Measurements from ENCODE around the gene TMEM82. TPM values are rescaled to one million over a fixed set of nuclear protein-coding genes. Genes with fewer than 3 reads are reported as not detected.
"Not testable (repeated sequence)": the region's sequence is repeated elsewhere in the genome, so short reads cannot be mapped to it uniquely, and the experiment has no call there.

The TMEM82 gene
- total RNA-seq: not detected

DNA sequence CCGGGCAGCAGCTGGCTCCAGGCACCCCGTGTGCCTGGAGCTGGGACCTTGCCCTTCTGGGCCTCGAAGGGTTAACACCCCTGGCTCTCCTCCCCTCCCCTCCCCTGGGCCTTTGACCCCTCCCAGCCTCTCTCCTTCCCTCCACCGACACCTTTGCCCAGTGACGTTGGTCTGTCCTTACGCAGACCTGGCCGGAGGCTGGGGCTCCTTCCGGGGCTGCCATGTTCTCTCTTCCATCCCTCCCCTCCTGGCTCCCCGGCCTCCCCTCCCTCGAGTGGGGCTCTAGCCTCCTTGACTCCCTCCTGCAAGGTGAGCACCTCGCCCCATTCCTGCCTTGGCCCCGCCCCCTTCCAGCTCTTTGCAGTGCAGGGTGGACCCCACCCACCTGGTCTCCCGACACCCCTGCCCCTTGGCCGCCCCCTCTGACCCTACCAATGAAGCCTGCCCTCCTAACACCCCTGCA lies at the start of gene TMEM82:
TMEM82 (plus strand) TSS at position 161 of the 463 bp plus-strand sequence; CDS start at position 222, 61 bp downstream.
- DNase-seq (ENCODE audit: low spot score) (no peak), ATAC-seq (no peak)
- intact Hi-C loops (cut with DNase I): no loop called here

DNA sequence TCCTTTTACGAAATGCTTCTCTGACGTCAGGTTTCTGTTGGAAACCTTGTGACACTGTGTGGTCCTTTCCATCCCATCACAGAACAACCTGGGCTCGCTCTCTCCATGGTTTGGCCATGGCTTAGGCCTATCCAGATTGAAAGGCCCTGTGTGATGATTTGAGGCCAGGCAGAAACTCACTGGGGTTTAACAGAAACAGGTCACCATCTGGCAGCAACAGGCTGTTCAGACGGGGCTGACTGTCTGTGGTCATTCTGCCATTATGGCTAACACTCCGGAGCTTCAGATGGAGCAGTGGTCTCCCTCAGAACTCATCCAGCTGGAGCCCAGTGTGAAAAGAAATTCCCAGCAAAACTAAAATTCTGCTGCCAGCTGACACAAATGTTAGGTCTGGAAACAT lies 48.9 kb upstream of the TMEM82 start:
- intact Hi-C loops (cut with DNase I): no loop called here
- no peak for ATAC-seq
- DNase-seq (ENCODE audit: low spot score): no peak

DNA sequence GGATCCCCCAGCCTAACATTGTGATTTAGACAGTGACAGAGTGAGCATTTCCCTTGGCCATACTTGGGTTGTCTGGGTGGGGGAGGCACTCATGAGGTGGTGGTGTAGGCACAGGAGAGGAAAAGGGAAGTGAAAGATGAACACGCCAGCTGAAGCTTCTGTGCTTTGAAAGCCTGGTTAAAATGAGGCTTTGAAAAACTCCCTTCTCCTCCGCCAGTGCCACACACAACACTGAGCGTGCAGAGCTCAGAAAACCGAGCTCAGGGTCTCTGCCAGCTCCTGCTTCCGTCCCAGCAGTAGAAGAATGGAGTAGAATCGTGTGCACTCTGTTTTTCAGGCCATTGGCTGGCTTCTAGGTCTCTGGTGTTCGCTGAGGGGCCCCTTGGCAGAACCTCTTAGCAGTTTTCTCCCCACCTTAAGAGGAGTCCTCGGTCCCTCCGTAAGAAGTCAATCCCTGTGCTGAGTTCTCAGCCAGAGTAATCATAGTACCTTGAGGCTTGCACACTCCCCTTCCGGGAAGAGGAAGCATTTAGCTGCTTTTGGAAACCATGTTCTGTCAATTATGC lies 45.3 kb upstream of the TMEM82 start:
- DNase-seq (ENCODE audit: low spot score): no peak
- intact Hi-C loops (cut with DNase I): no loop called here
- peak; percentile 53 for ATAC-seq

DNA sequence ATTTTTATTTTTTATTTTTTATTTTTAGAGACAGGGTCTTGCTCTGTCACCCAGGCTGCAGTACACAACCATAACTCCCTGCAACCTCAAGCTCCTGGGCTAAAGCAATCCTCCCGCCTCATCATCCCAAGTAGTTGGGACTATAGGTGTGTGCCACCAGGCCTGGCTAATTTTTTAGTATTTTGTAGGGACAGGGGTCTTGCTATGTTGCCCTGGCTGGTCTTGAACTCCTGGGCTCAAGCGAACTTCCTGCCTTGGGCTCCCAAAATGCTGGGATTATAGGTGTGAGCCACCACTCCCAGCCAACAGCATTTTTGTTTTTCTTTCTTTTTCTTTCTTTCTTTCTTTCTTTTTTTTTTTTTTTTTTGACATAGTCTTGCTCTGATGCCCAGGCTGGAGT lies 44.1 kb upstream of the TMEM82 start:
- ATAC-seq (no peak), DNase-seq (ENCODE audit: low spot score) (no peak)
- intact Hi-C loops (cut with DNase I): no loop called here

DNA sequence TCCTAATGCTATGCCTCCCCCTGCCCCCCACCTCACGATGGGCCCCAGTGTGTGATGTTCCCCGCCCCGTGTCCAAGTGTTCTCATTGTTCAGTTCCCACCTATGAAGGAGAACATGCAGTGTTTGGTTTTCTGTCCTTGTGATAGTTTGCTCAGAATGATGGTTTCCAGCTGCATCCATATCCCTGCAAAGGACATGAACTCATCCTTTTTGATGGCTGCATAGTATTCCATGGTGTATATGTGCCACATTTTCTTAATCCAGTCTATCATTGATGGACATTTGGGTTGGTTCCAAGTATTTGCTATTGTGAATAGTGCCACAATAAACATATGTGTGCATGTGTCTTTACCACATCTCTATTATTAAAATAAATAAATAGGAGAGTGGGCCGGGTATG lies 43.0 kb upstream of the TMEM82 start:
- intact Hi-C loops (cut with DNase I); ATAC-seq; DNase-seq (ENCODE audit: low spot score): not testable (repeated sequence)

DNA sequence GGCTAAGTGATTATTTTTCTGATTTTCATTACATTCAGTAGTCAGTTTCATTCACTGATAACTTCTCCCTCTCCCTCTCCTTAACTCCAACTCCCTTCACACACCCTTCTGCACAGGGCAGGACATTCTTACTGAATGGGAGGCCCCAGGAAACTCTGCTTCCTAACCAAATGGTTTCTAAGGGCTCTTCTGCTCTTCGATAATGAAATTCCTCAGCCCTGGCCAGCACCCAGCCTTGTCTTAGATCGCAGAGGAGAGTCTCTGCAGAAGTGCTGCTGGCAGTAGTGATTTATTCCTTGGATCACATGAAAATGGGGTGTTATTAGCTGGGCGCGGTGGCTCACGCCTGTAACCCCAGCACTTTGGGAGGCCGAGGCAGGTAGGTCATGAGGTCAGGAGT lies 41.8 kb upstream of the TMEM82 start:
- DNase-seq (ENCODE audit: low spot score) (no peak), ATAC-seq (no peak)
- intact Hi-C loops (cut with DNase I): no loop called here

DNA sequence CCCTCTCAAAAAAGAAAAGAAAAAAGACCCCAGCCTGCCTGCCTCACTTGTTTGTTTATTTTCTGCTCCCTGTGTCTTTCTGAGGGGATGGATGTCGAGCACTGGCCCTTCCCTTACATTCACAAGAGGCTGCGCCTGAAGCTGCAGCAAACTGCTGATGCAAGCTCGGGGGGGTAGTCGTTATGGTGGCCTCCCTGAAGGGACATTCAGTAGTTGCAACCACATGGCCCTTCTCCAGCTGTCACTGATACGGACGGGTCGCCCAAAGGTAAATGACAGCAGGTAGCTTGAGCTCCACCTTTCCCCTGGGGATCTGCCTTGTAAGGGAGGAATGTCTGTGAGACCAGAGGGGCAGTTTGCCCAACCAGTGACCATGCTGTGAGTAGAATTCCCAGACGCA lies 40.5 kb upstream of the TMEM82 start:
- no peak for DNase-seq (ENCODE audit: low spot score)
- intact Hi-C loops (cut with DNase I): no loop called here

DNA sequence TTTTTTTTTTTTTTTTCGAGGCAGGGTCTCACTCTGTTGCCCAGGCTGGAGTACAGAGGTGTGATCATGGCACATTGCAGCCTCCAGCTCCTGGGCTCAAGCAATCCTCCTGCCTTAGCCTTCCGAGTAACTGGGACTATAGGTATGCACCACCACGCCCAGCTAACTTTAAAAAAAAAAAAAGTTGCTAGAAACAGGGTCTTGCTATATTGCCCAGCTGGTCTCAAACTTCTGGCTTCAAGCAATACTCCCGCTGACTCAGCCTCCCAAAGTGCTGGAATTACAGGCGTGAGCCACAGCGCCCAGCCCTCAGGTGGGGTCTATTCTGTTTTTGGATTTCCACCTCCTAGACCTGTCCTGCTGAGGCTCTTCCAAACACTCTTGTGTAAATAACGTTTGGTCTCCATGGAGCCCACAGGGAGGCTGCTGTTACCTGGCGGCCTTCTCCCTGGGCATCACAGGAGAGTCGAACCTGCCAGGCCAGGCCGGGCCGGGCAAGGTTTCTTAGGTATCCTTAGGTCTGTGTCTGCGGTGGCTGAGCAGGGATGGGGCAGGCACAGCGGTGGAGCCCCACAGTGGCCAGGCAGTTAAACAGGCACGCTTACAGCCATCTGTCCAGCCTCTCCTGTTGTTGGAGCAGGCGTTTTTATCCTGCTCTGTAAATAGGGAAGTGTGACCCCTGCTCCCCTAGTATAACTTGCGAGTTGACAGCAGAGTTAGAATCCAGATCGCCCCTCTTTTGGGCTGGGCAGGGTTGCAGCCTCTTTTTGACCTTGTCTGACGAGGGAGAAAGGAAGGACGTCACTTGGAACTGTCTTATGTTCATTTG lies 39.4 kb upstream of the TMEM82 start:
- intact Hi-C loops (cut with DNase I): no loop called here
- ATAC-seq (peak; percentile 66), DNase-seq (ENCODE audit: low spot score) (no peak)

More for the DNA sequence above, 40.5 kb upstream of the TMEM82 start:
- ATAC-seq: no peak

DNA sequence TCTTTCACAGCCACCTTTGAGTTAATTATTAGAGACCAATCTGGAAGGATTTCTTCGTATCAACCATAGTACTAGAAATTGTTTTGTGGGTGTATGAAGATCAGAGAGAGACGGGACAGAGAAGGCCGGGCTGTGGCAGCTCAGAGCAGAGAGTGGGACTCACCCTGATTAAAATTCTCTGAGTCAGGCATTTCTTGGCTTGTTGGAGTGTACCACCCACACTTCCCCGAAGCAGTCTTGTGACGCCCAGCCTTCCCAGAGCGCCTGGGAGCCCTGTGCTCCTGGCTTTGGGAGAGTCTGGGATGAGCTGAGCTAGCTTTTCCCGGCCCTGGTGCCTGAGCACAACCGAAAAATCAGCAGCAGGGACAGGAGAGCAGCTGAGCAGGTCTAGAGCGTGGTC lies 38.7 kb upstream of the TMEM82 start:
- intact Hi-C loops (cut with DNase I): no loop called here
- ATAC-seq (peak; percentile 97), DNase-seq (ENCODE audit: low spot score) (peak; percentile 90)

DNA sequence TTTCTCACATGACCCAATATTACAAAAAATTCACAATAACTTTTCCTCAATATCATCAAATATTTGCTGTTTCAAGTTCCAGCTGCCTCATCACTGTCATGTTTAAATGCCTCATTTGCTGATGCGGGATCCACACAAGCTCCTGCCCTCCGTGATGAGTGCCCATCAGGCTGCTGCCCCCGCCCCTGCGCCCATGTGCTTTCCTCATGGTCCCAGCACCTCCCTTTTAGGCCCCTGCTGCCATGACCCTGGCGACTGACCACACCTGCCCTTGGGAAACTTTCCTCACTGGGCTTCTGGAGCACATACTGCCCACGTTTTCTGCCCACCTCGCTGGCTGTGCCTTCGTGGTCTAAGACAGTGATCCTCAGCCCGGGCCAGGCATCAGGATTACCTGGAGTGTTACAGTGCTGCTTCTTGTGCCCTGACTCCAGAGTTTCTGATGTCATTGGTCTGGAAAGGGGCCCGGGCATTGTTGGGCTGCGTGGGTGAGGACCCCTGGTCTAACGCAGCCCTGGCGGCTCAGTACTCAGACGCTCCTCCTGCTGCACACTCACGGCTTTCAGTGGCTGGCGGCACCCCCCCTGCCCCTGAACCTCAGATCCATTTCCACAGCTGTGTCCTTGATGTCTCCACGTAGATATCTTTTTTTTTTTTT lies 37.6 kb upstream of the TMEM82 start:
- ATAC-seq: no peak
- DNase-seq (ENCODE audit: low spot score): no peak
- intact Hi-C loops (cut with DNase I): no loop called here

DNA sequence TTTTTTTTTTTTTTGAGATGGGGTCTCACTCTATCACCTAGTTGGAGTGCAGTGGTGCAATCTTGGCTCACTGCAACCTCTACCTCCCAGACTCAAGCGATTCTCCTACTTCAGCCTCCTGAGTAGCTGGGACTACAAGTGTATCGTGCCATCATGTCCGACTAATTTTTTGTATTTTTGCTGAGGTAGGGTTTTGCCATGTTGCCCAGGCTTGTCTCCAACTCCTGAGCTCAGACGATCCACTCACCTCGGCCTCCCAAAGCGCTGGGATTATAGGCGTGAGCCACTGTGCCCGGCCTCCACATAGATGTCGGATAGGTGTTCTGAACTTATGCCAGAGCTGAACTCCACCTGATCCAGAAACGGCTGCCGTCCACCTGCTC lies 37.1 kb upstream of the TMEM82 start:
- intact Hi-C loops (cut with DNase I): no loop called here
- ATAC-seq (no peak), DNase-seq (ENCODE audit: low spot score) (no peak)

DNA sequence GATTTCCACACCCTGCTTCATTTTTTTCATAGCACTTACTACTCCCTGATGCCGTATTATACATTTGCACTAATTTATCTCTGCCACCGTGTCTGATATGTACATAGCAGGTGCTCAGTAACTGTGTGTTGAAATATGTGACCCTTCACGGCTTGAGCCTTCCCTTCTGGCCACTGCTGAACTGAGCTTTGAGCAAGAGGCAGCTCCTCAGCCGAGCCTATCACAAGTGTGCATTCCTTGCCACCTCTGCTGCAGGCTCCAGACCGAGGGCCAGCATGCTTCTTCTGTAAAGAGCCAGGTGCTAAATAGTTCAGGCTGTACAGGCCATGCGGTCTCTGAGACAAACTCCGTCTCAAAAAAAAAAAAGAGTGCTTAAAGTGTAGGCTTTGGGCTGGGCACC lies 35.5 kb upstream of the TMEM82 start:
- intact Hi-C loops (cut with DNase I): no loop called here
- ATAC-seq (no peak), DNase-seq (ENCODE audit: low spot score) (no peak)

DNA sequence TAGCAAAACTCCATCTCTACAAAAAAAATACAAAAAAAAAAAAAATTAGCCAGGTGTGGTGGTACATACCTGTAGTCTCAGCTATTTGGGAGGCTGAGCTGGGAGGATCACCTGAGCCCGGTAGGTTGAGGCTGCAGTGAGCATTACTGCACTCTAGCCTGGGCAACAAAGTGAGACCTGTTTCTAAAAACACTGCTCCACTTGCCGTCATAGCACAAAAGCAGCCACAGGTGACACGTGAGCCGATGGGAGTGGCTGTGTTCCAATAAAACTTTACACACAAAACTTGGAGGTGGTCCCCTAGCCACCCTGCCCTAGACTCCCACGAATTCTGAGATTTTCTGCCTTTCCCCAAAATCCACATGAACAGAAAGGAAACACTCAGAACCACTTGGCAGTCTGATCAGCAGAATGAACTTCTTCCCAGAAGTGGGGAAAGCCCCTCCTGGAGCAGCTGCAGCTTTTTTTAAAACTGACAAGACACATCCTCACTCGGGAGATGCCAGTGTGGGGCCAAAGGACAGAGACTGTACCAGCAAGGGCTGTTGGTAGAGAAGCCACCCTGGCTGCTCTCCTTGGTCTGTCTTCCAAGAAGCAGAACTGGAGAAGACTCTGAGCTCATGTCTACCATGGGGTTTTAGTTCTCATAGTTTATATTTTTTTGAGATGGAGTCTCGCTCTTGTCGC lies 34.9 kb upstream of the TMEM82 start:
- intact Hi-C loops (cut with DNase I): no loop called here
- ATAC-seq (no peak), DNase-seq (ENCODE audit: low spot score) (no peak)

DNA sequence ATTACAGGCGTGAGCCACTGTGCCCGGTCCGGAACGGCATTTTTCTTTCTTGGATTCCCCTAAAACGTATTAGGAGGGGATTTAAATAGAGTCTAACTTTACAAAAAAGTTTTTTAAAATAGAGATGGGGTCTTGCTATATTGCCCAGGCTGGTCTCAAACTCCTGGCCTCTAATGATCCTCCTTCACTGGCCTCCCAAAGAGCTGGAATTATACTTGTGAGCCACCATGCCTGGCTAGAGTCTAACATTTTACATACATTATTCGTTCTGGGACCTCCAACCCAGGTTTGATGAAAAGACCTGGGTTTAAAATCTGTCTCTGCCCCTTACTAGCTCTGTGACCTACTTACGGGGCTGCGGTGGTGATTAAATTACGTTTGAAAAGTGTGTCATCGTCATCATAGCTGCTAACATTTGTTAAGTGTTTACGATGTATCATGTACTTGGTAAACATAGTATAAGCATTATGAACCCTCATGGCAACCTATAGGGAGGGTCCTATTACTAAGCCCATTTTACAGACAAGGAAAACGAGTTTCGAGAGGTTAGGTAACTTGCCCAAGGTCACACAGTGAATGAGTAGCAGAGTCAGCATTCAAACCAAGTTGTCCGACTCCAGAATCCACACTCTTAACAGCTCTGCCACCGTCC lies 33.7 kb upstream of the TMEM82 start:
- DNase-seq (ENCODE audit: low spot score): no peak
- ATAC-seq: no peak
- intact Hi-C loops (cut with DNase I): no loop called here

DNA sequence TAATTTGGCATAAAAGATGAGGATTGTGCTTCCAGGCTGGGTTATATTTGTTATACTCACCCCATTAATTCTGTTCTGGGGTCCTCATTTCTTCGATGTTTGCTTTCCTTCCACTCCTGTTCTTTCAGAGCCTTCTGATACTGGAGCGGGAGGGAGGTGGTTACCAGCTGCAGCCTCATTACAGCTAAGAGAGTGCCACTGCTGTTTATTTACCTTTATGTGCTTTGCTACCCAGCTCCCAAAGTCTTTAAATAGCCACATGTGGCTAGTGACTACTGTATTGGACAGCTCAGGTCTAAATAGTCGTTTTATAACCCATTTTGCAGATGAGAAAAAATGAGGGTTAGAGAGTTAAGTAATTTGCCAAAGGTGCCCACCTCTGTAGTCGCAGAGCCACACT lies 33.1 kb upstream of the TMEM82 start:
- ATAC-seq (no peak), DNase-seq (ENCODE audit: low spot score) (no peak)
- intact Hi-C loops (cut with DNase I): no loop called here

DNA sequence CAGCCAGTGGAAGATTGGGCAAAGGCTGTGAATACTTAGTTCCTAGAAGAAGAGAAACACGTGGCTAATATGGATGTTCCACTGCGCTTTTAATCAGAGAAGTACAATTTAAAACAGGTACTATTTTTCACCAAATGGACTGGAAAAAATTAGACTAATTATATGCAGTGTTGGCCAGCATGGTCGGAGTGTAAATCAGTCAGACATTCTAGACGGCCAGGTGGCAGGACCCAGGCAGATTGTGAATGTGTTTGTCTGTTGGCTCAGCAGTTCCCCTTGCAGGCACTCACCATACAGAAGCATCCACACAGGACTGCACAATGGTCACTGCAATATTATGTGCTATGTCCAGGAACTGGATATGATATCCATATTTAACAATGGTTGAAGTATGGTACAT lies 30.1 kb upstream of the TMEM82 start:
- intact Hi-C loops (cut with DNase I): no loop called here
- ATAC-seq (no peak), DNase-seq (ENCODE audit: low spot score) (no peak)

DNA sequence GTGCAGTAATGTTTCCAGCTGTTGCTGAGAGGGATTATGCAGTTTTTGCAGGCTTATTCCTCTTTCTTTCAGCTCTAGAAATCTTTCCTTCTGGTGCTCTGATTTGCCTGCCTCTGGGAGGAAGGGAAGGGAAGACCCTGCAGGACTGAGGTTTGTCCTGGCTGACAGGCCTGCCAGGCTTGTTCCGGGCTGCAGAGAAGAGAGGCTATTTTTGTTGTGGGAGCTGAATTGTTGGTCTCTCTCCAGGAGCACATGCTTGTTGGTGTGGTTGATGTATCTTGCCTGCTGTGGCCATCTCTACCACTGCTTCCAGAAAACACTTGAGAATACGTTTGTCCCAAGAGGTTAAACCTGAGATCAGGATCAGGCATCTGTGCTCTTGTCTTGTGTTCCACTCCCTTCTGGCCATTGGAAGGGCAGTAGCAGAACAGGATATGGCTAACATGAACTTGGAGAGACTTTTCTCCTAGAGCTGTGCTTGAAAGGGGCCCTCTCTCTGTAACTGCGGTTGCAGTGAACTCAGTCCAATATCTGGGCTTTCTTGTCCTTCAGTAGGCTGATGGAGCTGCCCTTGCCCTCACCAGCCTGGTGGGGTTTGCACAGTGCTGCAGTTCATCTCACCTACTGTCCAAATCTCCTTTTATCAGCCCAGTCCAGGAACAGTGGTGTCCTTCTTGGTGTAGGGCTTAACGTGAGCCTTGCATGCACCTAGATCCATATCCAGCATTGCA lies 27.7 kb upstream of the TMEM82 start:
- intact Hi-C loops (cut with DNase I): no loop called here
- DNase-seq (ENCODE audit: low spot score) (no peak), ATAC-seq (peak; percentile 76)

DNA sequence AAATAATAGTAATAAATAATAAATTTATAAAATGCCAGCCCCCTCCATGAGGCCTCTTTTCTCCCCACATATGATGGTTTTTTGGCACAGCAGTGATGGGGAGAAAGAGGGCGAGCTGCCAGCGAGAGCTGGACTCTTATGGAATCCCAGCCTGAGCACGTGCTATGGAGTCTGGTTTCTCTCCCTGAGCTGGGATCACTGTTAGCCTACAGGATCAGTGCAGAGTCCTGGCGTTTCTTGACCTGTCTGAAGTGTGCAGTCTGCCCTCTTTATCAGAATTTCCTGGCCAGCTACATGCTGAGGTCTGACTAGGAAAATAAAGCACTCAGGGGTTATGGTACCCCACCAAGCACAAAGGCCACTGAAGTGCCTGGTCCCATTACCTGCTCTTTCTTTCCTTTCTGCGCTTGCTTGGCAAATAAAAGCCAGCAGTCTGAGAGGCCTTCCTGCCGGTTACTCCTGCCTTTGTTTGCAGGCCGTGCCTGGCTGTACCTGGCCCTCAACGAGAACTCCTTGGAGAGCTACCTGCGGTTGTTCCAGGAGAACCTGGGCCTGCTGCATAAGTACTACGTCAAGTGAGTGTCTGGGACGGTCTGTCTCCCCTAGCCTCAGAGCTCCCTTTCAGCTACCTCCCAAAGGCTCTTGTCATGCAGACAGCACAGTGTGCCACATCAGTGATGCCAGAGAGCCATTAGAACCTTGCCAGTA lies 24.7 kb upstream of the TMEM82 start:
- ATAC-seq: no peak
- intact Hi-C loops (cut with DNase I): no loop called here
- no peak for DNase-seq (ENCODE audit: low spot score)
